ENCODE results near the gene ASB6.

GRCh38 chr9:129601082-129601674 lies 40.8 kb downstream of the ASB6 start:
- TF ChIP-seq, protein P1, sequence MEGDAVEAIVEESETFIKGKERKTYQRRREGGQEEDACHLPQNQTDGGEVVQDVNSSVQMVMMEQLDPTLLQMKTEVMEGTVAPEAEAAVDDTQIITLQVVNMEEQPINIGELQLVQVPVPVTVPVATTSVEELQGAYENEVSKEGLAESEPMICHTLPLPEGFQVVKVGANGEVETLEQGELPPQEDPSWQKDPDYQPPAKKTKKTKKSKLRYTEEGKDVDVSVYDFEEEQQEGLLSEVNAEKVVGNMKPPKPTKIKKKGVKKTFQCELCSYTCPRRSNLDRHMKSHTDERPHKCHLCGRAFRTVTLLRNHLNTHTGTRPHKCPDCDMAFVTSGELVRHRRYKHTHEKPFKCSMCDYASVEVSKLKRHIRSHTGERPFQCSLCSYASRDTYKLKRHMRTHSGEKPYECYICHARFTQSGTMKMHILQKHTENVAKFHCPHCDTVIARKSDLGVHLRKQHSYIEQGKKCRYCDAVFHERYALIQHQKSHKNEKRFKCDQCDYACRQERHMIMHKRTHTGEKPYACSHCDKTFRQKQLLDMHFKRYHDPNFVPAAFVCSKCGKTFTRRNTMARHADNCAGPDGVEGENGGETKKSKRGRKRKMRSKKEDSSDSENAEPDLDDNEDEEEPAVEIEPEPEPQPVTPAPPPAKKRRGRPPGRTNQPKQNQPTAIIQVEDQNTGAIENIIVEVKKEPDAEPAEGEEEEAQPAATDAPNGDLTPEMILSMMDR (IDR thresholded peaks at IDR 0.05; ENCODE audit: borderline replicate concordance, extremely low read depth, low read length, poor library complexity, severe bottlenecking) = no peak
- TF ChIP-seq EZH2 (IDR thresholded peaks at IDR 0.05; ENCODE audit: borderline replicate concordance, low read depth, low read length, severe bottlenecking) = no peak

Data from DND-41 (cell line).